GM21360 (cell line): Measurements from ENCODE around the gene GRID2.

Source experiments
- ATAC-seq: cut with Tn5 transposase; IDR thresholded peaks from one replicate; pipeline ENCODE4 v1.9.1; 2021; ENCODE audit warnings: mild to moderate bottlenecking, moderate library complexity; ENCODE audit not compliant: unreplicated experiment

Gene GRID2

DNA sequence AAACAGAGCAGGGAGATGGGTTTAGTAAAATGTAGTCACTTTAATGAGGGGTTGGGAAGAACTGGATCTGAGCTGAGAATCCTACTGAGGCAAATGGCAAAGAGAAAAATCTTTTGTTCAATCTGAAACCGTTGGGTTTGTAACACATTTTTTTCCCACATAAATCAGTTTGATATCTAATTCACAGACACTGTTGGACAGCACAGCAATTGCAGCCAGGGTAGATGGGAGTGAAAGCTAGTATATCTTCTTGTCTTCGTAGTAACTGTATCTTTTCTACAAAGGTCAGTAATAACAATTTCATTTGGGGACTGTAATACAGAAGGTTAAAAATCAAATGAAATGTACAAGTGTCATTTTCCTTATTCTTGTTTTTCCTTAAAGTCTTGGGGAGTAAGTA lies 875.3 kb downstream of the GRID2 start:
- no peak for ATAC-seq

DNA sequence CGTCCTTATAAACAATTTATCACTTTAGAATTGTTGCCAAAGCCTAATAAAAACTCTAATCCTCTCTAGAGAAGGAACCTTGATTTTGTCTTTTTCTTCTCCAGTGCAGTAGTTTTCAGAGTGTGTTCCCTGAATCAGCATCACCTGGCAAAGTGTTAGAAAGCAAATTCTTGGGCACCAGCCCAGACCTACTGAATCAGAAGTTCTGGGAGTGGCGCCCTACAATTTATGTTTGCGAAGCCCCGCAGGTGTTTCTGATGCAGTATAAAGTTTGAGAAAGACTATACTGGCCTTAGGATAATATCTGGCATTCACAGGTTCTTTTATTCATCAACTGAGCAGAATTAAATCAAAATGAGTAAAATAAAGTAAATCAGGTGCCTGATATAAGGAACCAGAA lies 879.0 kb downstream of the GRID2 start:
- ATAC-seq, result no peak

- ATAC-seq, result no peak
Measured at GRCh38 chr4:93183576-93183975, 879.8 kb downstream of the GRID2 start.

DNA sequence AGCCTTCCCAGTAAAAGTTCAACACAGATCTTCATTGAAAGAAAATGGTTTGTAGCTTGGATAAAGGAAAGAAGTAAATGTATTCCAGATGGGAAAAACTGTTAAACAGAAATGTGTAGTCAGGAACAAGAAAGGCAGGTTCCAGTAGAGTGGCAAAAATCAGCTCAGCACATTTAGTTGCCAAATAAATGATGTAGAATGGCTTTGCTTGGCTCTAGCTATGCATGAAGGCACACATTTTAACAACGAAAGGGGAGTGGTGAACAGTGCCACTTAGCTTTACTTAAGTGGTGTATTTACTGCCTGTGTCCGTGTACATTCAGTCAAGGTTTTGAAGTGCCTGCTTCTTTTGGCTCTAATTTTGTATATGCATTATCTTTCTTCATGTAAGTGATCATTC lies 880.3 kb downstream of the GRID2 start:
- no peak for ATAC-seq

DNA sequence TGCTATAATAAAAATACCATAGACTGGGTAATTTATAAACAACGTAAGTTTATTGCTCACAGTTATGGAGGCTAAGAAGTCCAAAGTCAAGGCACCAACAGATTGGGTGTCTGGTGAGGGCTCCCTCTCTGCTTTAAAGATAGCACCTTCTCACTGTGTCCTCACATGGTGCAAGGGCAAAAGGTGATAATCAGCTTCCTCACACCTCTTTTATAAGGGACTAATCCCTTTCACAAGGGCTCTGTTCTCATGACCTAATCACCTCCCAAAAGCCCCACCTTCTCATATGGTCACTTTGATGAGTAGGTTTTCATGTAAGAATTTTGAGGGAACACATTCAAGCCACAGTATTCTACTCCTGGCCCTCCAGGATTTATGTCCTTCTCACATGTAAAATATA lies 883.1 kb downstream of the GRID2 start:
- ATAC-seq, result no peak

DNA sequence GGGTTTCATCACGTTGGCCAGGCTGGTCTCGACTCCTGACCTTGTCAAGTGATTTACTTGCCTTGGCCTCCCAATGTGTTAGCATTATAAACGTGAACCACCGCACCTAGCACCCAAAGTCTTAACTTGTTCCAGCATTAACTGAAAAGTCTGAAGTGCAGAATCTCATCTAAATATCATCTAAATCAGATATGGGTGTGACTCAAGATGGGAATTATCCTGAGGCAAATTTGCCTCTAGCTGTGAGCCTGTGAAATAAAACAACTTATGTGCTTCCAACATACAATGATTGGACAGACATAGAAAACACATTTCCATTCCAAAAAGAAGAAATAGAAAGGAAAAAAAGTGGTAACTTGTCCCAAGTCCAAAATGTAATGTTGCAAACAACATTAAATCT lies 883.7 kb downstream of the GRID2 start:
- no peak for ATAC-seq

DNA sequence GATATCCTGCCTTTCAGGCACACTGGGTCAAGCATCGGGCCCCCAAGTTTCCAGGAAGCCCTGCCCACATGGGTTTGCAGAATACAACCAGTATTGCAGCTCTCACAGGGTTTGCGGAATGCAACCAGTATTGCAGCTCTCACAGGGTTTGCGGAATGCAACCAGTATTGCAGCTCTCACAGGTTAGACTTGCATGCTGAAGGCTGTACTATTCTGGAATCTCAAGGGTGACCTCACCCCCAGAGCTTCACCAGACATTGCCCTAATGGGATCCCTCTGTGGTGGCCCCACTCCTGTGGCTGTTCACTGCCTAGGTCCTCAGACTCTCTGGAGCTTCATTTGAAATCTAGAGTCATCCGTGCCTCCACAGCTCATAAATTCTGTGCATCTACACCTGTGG lies 884.1 kb downstream of the GRID2 start:
- no peak for ATAC-seq

- peak; percentile 65 for ATAC-seq
Measured at GRCh38 chr4:93199492-93199891, 895.7 kb downstream of the GRID2 start.

- ATAC-seq, result no peak
Measured at GRCh38 chr4:93201471-93202096, 897.8 kb downstream of the GRID2 start.

- no peak for ATAC-seq
Measured at GRCh38 chr4:93203708-93204107, 899.9 kb downstream of the GRID2 start.

DNA sequence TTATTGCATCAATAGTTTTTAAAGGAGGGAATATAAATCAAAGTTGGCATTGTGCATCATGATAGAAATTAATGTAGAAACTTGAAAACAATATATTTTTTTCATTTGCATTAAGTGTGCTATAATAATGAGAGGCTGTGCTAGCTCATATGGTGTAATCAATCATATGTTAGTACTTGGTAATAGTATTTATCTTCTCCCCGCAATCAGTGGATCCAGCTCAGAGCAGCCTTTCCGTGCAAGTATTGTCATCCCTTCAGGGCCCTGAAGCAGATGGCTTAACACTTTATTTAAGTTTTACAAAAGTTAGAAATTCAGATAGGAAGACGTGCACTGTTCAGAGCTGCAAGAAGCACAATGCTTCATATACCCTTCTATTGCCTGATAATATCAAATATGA lies 908.5 kb downstream of the GRID2 start:
- no peak for ATAC-seq

DNA sequence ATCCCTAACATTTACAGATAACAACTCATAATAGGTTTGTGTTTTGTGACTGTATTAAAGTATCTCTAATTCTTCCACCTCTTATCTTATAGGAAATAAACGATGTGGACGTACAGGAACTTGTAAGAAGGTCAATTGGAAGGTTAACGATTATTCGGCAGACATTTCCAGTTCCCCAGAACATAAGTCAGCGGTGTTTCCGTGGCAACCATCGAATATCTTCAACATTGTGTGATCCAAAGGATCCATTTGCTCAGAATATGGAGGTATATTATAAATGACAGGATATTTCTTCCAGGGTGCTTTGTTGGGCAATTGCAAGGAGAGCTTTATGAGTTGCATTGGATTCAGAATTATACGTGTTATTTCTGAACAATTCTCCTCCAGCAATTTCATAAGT lies 912.9 kb downstream of the GRID2 start:
- no peak for ATAC-seq

GRCh38 chr4:93217431-93217830 lies 913.7 kb downstream of the GRID2 start:
- ATAC-seq, result no peak

- ATAC-seq, result no peak
Measured at GRCh38 chr4:93221771-93222170, 918.0 kb downstream of the GRID2 start.

GRCh38 chr4:93228021-93228420 lies 924.3 kb downstream of the GRID2 start:
- ATAC-seq, result no peak

- no peak for ATAC-seq
Measured at GRCh38 chr4:93232883-93233282, 929.1 kb downstream of the GRID2 start.

GRCh38 chr4:93237521-93237920 lies 933.8 kb downstream of the GRID2 start:
- no peak for ATAC-seq

DNA sequence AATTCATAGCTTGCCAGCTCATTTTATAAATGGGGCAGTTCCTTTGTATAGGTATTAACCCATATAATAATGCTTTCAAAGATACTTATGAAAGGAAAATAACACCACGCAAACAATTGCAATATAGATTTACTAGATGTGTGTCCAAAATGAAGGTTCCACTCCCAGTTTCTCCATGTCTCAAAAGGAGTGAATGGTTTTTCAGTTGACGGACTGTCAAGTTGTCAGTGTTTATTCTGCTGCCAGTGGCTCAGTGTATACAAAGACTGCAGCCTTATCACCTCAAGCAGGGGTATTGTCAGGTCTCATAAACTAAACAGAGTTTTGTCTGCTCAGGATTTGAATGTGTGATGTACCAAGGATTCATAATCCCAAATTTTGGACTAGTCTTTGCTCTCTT lies 939.5 kb downstream of the GRID2 start:
- ATAC-seq, result no peak

DNA sequence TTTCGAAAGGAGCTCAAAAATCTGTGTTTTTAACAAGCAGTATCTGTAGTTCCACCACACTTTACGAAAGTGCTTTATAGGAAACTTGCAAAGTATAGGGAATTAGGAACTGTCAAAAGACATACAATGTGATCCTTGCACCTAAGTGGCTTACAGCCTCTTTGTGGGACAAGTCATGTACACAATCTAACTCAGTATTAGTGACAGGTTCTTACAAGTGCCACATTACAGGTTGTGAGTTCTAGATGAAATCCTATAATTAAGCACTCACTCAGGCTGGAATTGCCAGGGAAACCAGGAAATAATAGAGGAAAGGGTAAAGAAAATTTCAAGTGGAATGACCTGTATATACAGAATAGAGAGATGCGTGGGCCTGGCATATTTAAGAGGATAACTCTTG lies 957.4 kb downstream of the GRID2 start:
- no peak for ATAC-seq

GRCh38 chr4:93263166-93263565 lies 959.4 kb downstream of the GRID2 start:
- ATAC-seq, result no peak

- no peak for ATAC-seq
Measured at GRCh38 chr4:93267747-93268146, 964.0 kb downstream of the GRID2 start.

DNA sequence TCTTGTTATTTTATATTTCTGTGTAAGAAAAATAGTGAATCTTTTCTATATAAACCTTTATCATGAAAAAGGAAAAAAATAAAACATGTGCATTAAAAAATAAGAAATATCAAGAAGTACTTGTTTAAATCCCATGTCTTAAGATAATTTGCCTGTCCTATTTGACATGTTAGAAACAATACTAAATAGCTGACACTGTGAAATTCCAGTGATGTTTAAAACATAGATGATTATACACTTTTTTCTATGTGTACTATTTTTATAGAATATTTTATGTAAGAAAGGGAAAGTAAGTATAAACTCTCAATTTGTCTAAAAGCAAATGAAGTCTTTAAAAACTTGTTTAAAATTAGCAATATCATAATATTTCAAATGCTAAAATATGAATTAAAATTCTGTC lies 981.6 kb downstream of the GRID2 start:
- no peak for ATAC-seq

DNA sequence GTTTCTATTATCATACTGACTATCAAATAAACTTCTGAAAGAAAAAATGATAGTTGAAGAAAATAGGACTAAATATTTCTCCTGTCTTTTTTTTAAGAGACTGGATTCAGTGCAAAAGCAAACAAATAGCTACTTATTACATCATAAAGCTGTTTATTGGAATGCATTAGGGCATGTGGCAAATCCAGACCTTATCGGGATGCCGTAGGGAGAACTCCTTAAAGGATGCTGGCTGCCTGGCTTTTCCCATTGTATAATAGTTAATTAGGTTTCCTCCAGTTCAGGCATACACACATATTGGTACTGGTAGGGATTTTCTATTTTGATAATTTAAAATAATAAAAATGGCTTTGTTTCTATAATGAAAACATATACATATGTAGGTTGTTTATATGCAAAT lies 985.5 kb downstream of the GRID2 start:
- ATAC-seq, result no peak

DNA sequence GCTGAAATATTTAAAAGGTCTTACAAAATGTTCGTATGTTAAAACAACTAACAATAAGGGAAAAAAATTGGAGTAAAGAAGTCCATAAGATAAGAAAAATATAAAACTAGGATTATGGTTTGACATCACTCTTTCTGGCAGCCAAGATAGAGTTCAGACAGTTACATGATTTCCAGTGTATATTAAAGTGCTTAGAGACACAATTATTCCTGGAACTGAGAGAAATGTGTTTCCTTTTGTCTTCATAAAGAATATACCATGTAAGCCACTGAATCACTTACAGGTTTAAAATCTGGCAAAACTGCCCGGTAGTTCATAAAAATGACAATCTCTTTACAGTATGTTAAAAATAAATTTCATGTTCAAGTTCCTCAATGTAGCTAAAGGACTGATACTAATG lies 986.1 kb downstream of the GRID2 start:
- no peak for ATAC-seq
